Activated naive CD4-positive, alpha-beta T cell treated with anti-CD3 and anti-CD28 coated beads for 36 hours (primary cell): Measurements from ENCODE around the gene RAP1GDS1. TPM values are rescaled to one million over a fixed set of nuclear protein-coding genes. Genes with fewer than 3 reads are reported as not detected.
"Not testable (repeated sequence)": the region's sequence is repeated elsewhere in the genome, so short reads cannot be mapped to it uniquely, and the experiment has no call there.

Source experiments
- CTCF ChIA-PET: fragments of 350-600 bp; sonication (Branson Sonifier 250); formaldehyde crosslinking; loops from one replicate; lab custom pipeline; 2021; ENCODE audit warnings: antibody characterized with exemption; lab: Charles Lee
- DNase-seq: peaks from one replicate; pipeline ENCODE4 v3.0.0-alpha.2; 2020
- H3K27ac Mint-ChIP-seq: one replicate; pipeline ENCODE4 v1.8.0; 2021; ENCODE audit warnings: mild to moderate bottlenecking, mixed read lengths
- H3K27me3 Mint-ChIP-seq: one replicate; pipeline ENCODE4 v1.8.0; 2021; ENCODE audit warnings: low read depth, mixed read lengths
- H3K36me3 Mint-ChIP-seq: one replicate; pipeline ENCODE4 v1.8.0; 2021; ENCODE audit warnings: low read depth, mixed read lengths
- H3K4me1 Mint-ChIP-seq: one replicate; pipeline ENCODE4 v1.8.0; 2021; ENCODE audit warnings: low read depth, mixed read lengths
- H3K4me3 Mint-ChIP-seq: one replicate; pipeline ENCODE4 v1.8.0; 2021; ENCODE audit warnings: mild to moderate bottlenecking, moderate library complexity, mixed read lengths
- H3K9me3 Mint-ChIP-seq: one replicate; pipeline ENCODE4 v1.8.0; 2021; ENCODE audit warnings: mixed read lengths
- intact Hi-C: fragments of 100-400 bp; cut with micrococcal nuclease; formaldehyde crosslinking; loops from one replicate; pipeline ENCODE4 v1.15.1; 2023
- total RNA-seq, 2 experiments: library from RNA; stranded (reverse); gene quantifications; one replicate each; pipeline ENCODE4 v1.2.3, GENCODE V29; 2021

RAP1GDS1 gene
- total RNA-seq, 2 experiments from 2014 or later, result 36.7 to 40.9 TPM

- DNase-seq, H3K9me3 Mint-ChIP-seq, H3K27me3 Mint-ChIP-seq, intact Hi-C loops, H3K27ac Mint-ChIP-seq, CTCF ChIA-PET, H3K4me3 Mint-ChIP-seq, H3K4me1 Mint-ChIP-seq: not testable (repeated sequence)
- peaks cover 44% of the 10 kb centered on the region for H3K36me3 Mint-ChIP-seq
Measured at GRCh38 chr4:98420151-98420550, 159.0 kb downstream of the RAP1GDS1 start.

- no peaks in the 10 kb centered on the region for H3K27me3 Mint-ChIP-seq
- peaks cover 47% of the 10 kb centered on the region for H3K36me3 Mint-ChIP-seq
- peaks cover 9% of the 10 kb centered on the region for H3K4me1 Mint-ChIP-seq
- H3K27ac Mint-ChIP-seq, result no peak overlapping the region
- intact Hi-C loops, result no loop called here
- peaks cover 2% of the 10 kb centered on the region for H3K9me3 Mint-ChIP-seq
- no peak for DNase-seq
- CTCF ChIA-PET, result no interaction called here
- H3K4me3 Mint-ChIP-seq, result no peak overlapping the region
Measured at GRCh38 chr4:98421111-98421510, 159.9 kb downstream of the RAP1GDS1 start.

DNA sequence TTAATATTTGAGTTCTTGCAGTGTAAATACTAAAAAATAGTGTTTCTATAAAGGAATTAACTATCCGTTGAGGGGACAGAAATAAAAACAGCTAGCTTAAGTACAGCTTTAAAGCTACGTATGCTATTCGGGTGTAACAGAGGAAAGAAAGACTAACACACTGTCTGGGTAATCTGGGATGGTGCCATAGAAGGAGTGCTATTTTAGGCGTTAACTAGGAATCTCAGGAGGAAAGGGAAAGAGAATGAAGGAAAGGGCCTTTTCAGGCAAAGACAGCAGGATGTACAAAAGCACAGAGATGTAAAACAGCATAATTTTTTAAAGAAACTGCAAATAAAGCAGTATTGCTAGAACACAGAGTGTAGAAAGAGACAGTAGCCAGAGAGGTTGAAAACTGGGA is 161.8 kb downstream of the RAP1GDS1 start:
- Mint-ChIP-seq H3K9me3 (peaks cover 2% of the 10 kb centered on the region), H3K36me3 (peaks cover 46% of the 10 kb centered on the region), H3K27ac (no peak overlapping the region), H3K4me3 (no peak overlapping the region), H3K4me1 (peaks cover 12% of the 10 kb centered on the region), H3K27me3 (no peaks in the 10 kb centered on the region)
- CTCF ChIA-PET, result interaction anchor here (0.7 kb wide), 1 partner anchor 295 kb away, joined by 3 read pairs; no protein-coding TSS in a partner anchor
- intact Hi-C loops, result no loop called here
- no peak for DNase-seq

DNA sequence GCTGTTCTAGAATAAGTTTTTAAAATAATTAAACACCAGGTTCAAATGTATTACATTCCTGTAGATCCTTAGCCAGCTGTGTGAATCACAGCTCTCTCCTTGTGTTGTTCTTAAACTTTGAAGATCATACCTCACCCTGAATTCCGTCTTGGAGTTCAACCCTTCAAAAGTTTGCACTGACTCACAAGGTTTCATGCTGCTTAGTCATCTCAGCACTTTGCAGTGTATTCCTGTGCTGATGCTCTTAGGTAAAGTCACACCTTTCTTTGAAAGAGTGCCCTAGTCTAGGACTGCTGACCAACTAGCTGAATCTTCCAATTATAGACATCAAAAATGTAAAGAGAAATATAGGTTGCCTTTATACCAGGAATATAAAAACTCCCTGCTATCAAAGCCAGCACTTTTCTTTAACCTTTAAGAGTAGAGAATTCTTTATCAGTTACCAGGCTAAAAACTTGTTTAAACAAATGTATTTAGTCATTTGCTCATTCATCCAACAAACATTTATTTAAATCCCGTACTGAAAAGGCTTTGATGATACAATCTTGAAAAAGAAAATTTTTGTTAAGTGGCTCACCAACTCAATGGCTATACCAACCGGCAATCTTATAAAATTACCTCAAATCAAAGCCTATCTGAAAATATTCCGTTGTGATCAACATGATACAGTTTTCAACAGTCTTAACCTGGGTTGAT is 169.7 kb downstream of the RAP1GDS1 start:
- CTCF ChIA-PET, result interaction anchor here (0.6 to 0.8 kb wide), 2 partner anchors 715 to 1033 kb away, joined by 3 to 5 read pairs; no protein-coding TSS in a partner anchor
- intact Hi-C loops, result no loop called here
- H3K27me3 Mint-ChIP-seq, result no peaks in the 10 kb centered on the region
- H3K27ac Mint-ChIP-seq, result no peak overlapping the region
- peaks cover 9% of the 10 kb centered on the region for H3K36me3 Mint-ChIP-seq
- no peaks in the 10 kb centered on the region for H3K9me3 Mint-ChIP-seq
- no peak for DNase-seq
- peaks cover 9% of the 10 kb centered on the region for H3K4me1 Mint-ChIP-seq
- no peak overlapping the region for H3K4me3 Mint-ChIP-seq

- no peak overlapping the region for H3K27ac Mint-ChIP-seq
- CTCF ChIA-PET, result no interaction called here
- intact Hi-C loops, result no loop called here
Measured at GRCh38 chr4:98433691-98434090, 172.5 kb downstream of the RAP1GDS1 start.

GRCh38 chr4:98434816-98435215 is 173.6 kb downstream of the RAP1GDS1 start:
- no peak for DNase-seq
- Mint-ChIP-seq H3K27ac (no peak overlapping the region), H3K4me1 (peaks cover 7% of the 10 kb centered on the region), H3K27me3 (no peaks in the 10 kb centered on the region), H3K9me3 (no peaks in the 10 kb centered on the region), H3K4me3 (no peak overlapping the region), H3K36me3 (peaks cover 19% of the 10 kb centered on the region)
- CTCF ChIA-PET, result no interaction called here
- intact Hi-C loops, result no loop called here

More at GRCh38 chr4:98433691-98434090, 172.5 kb downstream of the RAP1GDS1 start:
- H3K36me3 Mint-ChIP-seq, result peaks cover 14% of the 10 kb centered on the region
- peaks cover 3% of the 10 kb centered on the region for H3K4me1 Mint-ChIP-seq
- no peaks in the 10 kb centered on the region for H3K27me3 Mint-ChIP-seq
- no peaks in the 10 kb centered on the region for H3K9me3 Mint-ChIP-seq
- H3K4me3 Mint-ChIP-seq, result no peak overlapping the region
- no peak for DNase-seq

DNA sequence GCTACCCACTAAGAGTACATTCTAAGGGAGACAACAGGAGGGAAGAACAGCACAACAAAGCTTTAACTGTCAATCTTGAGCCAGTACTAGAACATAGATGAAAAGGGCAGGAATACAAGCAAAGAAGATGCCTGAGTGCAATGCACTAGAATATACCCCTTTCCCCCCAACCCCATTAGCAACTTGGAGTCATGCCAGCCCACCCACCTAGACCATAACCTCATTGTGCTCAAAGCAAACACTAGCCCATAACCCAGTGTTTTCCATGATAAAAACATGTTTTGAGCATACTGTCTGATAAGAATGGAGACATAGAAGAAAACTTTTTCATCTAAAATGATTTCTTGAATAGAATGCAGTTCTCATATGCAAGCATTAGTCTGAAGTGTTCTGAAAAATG is 183.2 kb downstream of the RAP1GDS1 start:
- H3K4me3 Mint-ChIP-seq, result no peak overlapping the region
- intact Hi-C loops, result no loop called here

GRCh38 chr4:98446499-98447375 is 185.6 kb downstream of the RAP1GDS1 start:
- H3K27ac Mint-ChIP-seq, result peak overlapping the region; percentile 76
- peaks cover 22% of the 10 kb centered on the region for H3K36me3 Mint-ChIP-seq
- H3K27me3 Mint-ChIP-seq, result no peaks in the 10 kb centered on the region
- H3K9me3 Mint-ChIP-seq, result no peaks in the 10 kb centered on the region
- peak overlapping the region; percentile 48 for H3K4me3 Mint-ChIP-seq
- peaks cover 31% of the 10 kb centered on the region for H3K4me1 Mint-ChIP-seq
- DNase-seq, result peak; percentile 72
- CTCF ChIA-PET, result interaction anchor here (0.7 to 1.0 kb wide), 2 partner anchors 9 to 543 kb away, joined by 3 to 4 read pairs; no protein-coding TSS in a partner anchor
- intact Hi-C loops, result loop anchor here (1.0 to 5.0 kb wide), 9 partner anchors 33 to 551 kb away; partner anchors contain the start of genes METAP1, RAP1GDS1 and STPG2

More for the DNA sequence above, 183.2 kb downstream of the RAP1GDS1 start:
- H3K4me1 Mint-ChIP-seq, result peaks cover 31% of the 10 kb centered on the region
- no peak for DNase-seq
- H3K27ac Mint-ChIP-seq, result no peak overlapping the region
- peaks cover 30% of the 10 kb centered on the region for H3K36me3 Mint-ChIP-seq
- CTCF ChIA-PET, result no interaction called here
- H3K9me3 Mint-ChIP-seq, result no peaks in the 10 kb centered on the region
- no peaks in the 10 kb centered on the region for H3K27me3 Mint-ChIP-seq

DNA sequence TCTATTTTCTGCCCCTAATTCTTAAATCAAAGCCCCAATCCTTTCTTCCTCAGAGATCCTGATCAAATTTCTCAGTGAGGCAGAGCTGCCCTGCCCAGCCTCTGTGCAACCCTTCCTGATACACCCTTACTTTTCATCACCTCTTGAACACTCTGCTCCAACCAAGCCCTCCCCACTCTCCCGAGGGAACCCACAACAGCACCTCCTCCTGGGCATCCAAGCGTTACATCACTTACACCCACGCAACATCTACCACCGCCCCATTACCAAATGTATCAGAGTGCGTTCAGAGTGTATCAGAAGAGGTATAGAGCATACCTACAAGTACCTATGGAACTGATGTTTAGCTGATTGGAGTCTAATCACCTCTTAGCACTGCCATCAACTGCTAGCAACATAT is 186.5 kb downstream of the RAP1GDS1 start:
- H3K9me3 Mint-ChIP-seq, result peaks cover 2% of the 10 kb centered on the region
- peaks cover 14% of the 10 kb centered on the region for H3K36me3 Mint-ChIP-seq
- H3K27ac Mint-ChIP-seq, result no peak overlapping the region
- intact Hi-C loops, result loop anchor here (1.0 to 5.0 kb wide), 8 partner anchors 32 to 550 kb away; partner anchors contain the start of genes METAP1, RAP1GDS1 and STPG2
- no peak overlapping the region for H3K4me3 Mint-ChIP-seq
- no peak for DNase-seq
- H3K4me1 Mint-ChIP-seq, result peaks cover 31% of the 10 kb centered on the region
- H3K27me3 Mint-ChIP-seq, result no peaks in the 10 kb centered on the region
- CTCF ChIA-PET, result interaction anchor here (0.6 to 1.1 kb wide), 3 partner anchors 32 to 208 kb away, joined by 3 to 6 read pairs (median 4); no protein-coding TSS in a partner anchor

DNA sequence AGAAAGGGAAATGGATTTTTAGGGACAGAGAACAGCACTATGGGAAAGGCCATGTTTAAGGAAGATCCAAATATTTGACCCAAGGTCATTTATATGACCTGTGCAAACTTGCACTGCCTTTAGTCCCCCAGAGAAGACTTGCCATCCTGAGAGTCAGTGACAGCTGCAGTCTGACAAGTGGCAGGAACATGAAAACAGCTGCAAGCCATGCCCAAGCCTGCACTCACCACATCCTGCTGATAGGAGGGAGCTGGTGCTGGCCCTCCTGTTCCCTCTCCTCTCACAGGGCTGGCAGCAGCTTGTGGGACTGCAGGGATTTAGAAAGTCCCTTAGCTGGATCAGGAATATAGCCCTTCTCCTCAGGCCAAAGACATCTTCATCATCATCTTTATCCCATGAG is 187.7 kb downstream of the RAP1GDS1 start:
- no peaks in the 10 kb centered on the region for H3K27me3 Mint-ChIP-seq
- no peak overlapping the region for H3K27ac Mint-ChIP-seq
- CTCF ChIA-PET, result interaction anchor here (0.7 kb wide), 1 partner anchor 469 kb away, joined by 3 read pairs; no protein-coding TSS in a partner anchor
- H3K9me3 Mint-ChIP-seq, result peaks cover 7% of the 10 kb centered on the region
- H3K4me3 Mint-ChIP-seq, result no peak overlapping the region
- peaks cover 4% of the 10 kb centered on the region for H3K36me3 Mint-ChIP-seq
- intact Hi-C loops, result loop anchor here (5.0 kb wide), 1 partner anchor 548 kb away; the partner anchor contains the start of gene METAP1
- H3K4me1 Mint-ChIP-seq, result peaks cover 31% of the 10 kb centered on the region
- peak; percentile 49 for DNase-seq

DNA sequence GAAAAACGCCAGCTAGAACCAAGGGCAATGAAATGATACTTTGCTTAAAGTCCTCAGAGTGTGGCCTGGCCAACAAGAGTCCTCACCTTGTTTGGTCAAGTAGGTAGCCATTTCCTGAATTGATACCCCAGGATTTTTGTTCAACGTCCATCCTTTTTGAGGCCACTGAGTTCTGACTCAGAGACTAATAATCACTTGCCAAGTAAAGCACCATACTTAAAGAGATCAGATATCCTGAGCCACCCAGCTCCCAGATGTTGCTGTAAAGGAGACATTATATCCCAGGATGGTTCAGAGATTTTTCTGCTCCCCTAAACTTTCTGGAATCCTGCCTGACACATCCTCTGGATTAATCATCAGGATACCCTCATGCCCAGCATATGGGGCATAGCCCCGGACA is 190.9 kb downstream of the RAP1GDS1 start:
- Mint-ChIP-seq H3K27me3 (no peaks in the 10 kb centered on the region), H3K4me1 (peaks cover 19% of the 10 kb centered on the region), H3K9me3 (peaks cover 7% of the 10 kb centered on the region), H3K36me3 (no peaks in the 10 kb centered on the region), H3K27ac (no peak overlapping the region), H3K4me3 (no peak overlapping the region)
- intact Hi-C loops, result no loop called here
- CTCF ChIA-PET, result interaction anchor here (0.7 kb wide), 1 partner anchor 11 kb away, joined by 3 read pairs; no protein-coding TSS in a partner anchor
- no peak for DNase-seq

DNA sequence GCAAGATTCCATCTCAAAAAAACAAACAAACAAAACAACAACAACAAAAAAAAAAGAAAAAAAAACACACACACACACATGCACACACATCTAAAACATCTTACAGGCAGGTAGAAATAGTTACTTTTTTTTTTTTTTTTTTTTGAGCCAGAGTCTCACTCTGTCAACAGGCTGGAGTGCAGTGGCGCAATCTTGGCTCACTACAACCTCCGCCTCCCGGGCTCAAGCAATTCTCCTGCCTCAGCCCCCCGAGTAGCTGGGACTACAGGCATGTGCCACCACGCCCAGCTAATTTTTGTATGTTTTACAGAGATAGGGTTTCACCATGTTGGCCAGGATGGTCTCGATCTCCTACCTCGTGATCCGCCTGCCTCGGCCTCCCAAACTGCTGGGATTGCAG is 196.2 kb downstream of the RAP1GDS1 start:
- CTCF ChIA-PET, result interaction anchor here (1.1 kb wide), 1 partner anchor 10 kb away, joined by 4 read pairs; no protein-coding TSS in a partner anchor
- H3K36me3 Mint-ChIP-seq, DNase-seq, H3K4me3 Mint-ChIP-seq, intact Hi-C loops, H3K9me3 Mint-ChIP-seq, H3K27me3 Mint-ChIP-seq, H3K27ac Mint-ChIP-seq, H3K4me1 Mint-ChIP-seq: not testable (repeated sequence)
